ENCODE measurements around the gene NFYA. TPM values are rescaled to one million over a fixed set of nuclear protein-coding genes. Genes with fewer than 3 reads are reported as not detected.

The NFYA gene
- total RNA-seq, 1 experiment from 2014 or later: 43.0 TPM

DNA sequence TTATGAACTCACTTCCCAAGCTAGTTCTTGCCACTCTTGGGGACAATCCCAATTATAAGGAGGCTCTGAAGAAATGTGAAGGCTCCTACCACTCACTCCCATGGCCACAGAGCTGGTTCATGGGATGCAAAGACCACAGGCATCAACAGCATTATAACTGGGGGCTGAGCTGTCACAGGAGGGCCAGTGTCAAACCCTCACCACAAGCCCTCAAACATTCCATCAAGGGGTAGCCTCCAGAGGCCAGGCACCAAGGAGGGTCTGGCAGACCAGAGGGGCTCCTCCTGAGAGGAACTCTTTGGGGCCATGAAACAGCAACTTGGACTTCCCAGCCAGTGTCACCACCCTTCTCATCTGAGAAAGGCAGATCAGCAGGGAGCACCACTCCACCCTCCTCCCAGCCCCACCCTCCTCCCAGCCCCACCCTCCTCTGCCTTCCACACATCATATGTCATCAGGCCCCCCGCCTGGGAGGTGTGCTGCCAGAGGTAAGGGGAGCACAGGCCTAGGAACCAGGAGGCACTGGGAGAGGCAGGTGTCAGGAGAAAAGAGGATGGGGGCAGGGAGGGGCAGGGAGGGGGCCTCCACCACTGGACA is 31.7 kb upstream of the NFYA start:
- H4K20me1 ChIP-seq (ENCODE audit: control insufficient read depth, insufficient read depth, insufficient read length): no peaks in the 10 kb centered on the region
- H3K79me2 ChIP-seq (ENCODE audit: insufficient read depth, low read length): no peaks in the 10 kb centered on the region
- H4K91ac ChIP-seq (ENCODE audit: insufficient read length, low read depth, low read length): no peak overlapping the region
- H2BK120ac ChIP-seq (ENCODE audit: low read depth, low read length, poor library complexity, severe bottlenecking): no peak overlapping the region
- no peaks in the 10 kb centered on the region for H3K27me3 ChIP-seq (ENCODE audit: insufficient read depth, low read length)
- no peak overlapping the region for H4K5ac ChIP-seq (ENCODE audit: insufficient read length, low read depth, low read length)
- no peaks in the 10 kb centered on the region; a peak in 1 of 5 replicates for H3K9me3 Mint-ChIP-seq
- H3K23me2 ChIP-seq (ENCODE audit: insufficient read length, low read depth, low read length, poor library complexity, severe bottlenecking): no peaks in the 10 kb centered on the region
- WGBS (ENCODE audit: extremely low coverage, insufficient read length, low lambda C conversion rate): no CpG with 5 or more reads among the region's 1 CpG
- peaks cover 12 to 20% of the 10 kb centered on the region in 2 experiments for H3K4me1 Mint-ChIP-seq
- no peak overlapping the region for H3K4ac ChIP-seq (ENCODE audit: low read depth, low read length)
- H3K79me1 ChIP-seq (ENCODE audit: insufficient read depth, low read depth, low read length, poor library complexity, severe bottlenecking): no peaks in the 10 kb centered on the region
- H3K4me1 ChIP-seq (ENCODE audit: insufficient read depth, low read length): no peaks in the 10 kb centered on the region
- H2AFZ ChIP-seq (ENCODE audit: low read length): no peak overlapping the region
- H3K36me3 Mint-ChIP-seq (ENCODE audit: insufficient read depth in 1 of 3, low read depth in 3 of 3): no peaks in the 10 kb centered on the region
- no peak overlapping the region for H2BK5ac ChIP-seq (ENCODE audit: insufficient read length, low read length)
- H3K27me3 Mint-ChIP-seq (ENCODE audit: low read depth): no peaks in the 10 kb centered on the region; the same call in 1 of the 2 replicates
- no peak overlapping the region for H3K23ac ChIP-seq (ENCODE audit: insufficient read length, low read depth, low read length)
- H3T11ph ChIP-seq (ENCODE audit: low read length): no peak overlapping the region
- no peak overlapping the region for H2BK12ac ChIP-seq (ENCODE audit: insufficient read length, low read depth, low read length)
- TF ChIP-seq, protein P1, sequence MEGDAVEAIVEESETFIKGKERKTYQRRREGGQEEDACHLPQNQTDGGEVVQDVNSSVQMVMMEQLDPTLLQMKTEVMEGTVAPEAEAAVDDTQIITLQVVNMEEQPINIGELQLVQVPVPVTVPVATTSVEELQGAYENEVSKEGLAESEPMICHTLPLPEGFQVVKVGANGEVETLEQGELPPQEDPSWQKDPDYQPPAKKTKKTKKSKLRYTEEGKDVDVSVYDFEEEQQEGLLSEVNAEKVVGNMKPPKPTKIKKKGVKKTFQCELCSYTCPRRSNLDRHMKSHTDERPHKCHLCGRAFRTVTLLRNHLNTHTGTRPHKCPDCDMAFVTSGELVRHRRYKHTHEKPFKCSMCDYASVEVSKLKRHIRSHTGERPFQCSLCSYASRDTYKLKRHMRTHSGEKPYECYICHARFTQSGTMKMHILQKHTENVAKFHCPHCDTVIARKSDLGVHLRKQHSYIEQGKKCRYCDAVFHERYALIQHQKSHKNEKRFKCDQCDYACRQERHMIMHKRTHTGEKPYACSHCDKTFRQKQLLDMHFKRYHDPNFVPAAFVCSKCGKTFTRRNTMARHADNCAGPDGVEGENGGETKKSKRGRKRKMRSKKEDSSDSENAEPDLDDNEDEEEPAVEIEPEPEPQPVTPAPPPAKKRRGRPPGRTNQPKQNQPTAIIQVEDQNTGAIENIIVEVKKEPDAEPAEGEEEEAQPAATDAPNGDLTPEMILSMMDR (conservative IDR thresholded peaks at IDR 0.05): no peak
- no peak overlapping the region for H4K8ac ChIP-seq (replicated peaks; ENCODE audit: insufficient read length, low read depth, low read length)
- no peak overlapping the region for H3K4me3 Mint-ChIP-seq
- H3K27ac ChIP-seq (ENCODE audit: insufficient read length, low read depth, low read length): no peak overlapping the region
- H2AK5ac ChIP-seq (ENCODE audit: insufficient read length, low read length): no peak overlapping the region
- peak overlapping the region in 1 of 3 experiments; percentile 62; a peak in 1 of 7 replicates for H3K27ac Mint-ChIP-seq
- H2BK20ac ChIP-seq (ENCODE audit: low read depth, low read length, poor library complexity, severe bottlenecking): no peak overlapping the region
- no peak overlapping the region for H3K4me2 ChIP-seq (ENCODE audit: insufficient read depth, insufficient read length, low read length)
- no peak for DNase-seq
- no peak overlapping the region for H3K9ac ChIP-seq (ENCODE audit: extremely low read depth, insufficient read length, low read length)
- H3K18ac ChIP-seq (ENCODE audit: insufficient read length, low read depth, low read length): no peak overlapping the region
- no peak overlapping the region for H2BK15ac ChIP-seq (ENCODE audit: low read depth, low read length)
- no peak overlapping the region for H3K14ac ChIP-seq (ENCODE audit: insufficient read depth, low read length)
- H3K9me3 ChIP-seq (ENCODE audit: control insufficient read depth, low read depth, low read length): no peaks in the 10 kb centered on the region
- no peak overlapping the region for H3K56ac ChIP-seq (ENCODE audit: insufficient read length, low read depth, low read length)

All from H9 (cell line).